Neural cell (in vitro differentiated cells): Measurements from ENCODE around the gene TLN1. TPM values are rescaled to one million over a fixed set of nuclear protein-coding genes. Genes with fewer than 3 reads are reported as not detected.

Experiments
- H2AFZ ChIP-seq: fragments of 200-600, 300-800 bp; sonication (generic), shearing (Covaris generic); 2 replicates; pipeline ENCODE4 v1.6.0; 2014; ENCODE audit warnings: low read depth, mild to moderate bottlenecking, antibody characterized with exemption, low read length, moderate library complexity
- H3F3A ChIP-seq: fragments of 200-600 bp; shearing (Covaris generic); 2 replicates; pipeline ENCODE4 v1.6.1; 2016; ENCODE audit warnings: mild to moderate bottlenecking, moderate library complexity, mixed read lengths, antibody characterized with exemption, low read length; ENCODE audit not compliant: insufficient read depth, poor library complexity, severe bottlenecking
- H3K27ac ChIP-seq: fragments of 200-600, 300-800 bp; sonication (generic), shearing (Covaris generic); 2 replicates; pipeline ENCODE4 v1.5.1; 2014; ENCODE audit warnings: mild to moderate bottlenecking, low read length, moderate library complexity
- H3K27me3 ChIP-seq: fragments of 300-800, 200-600 bp; sonication (generic), shearing (Covaris generic); 2 replicates; pipeline ENCODE4 v1.6.0; 2014; ENCODE audit warnings: mild to moderate bottlenecking, low read depth, low read length, moderate library complexity; ENCODE audit not compliant: insufficient read depth
- H3K36me3 ChIP-seq: fragments of 300-800, 200-600 bp; sonication (generic), shearing (Covaris generic); 2 replicates; pipeline ENCODE4 v1.5.1; 2014; ENCODE audit warnings: mild to moderate bottlenecking, antibody characterized with exemption, low read length, moderate library complexity; ENCODE audit not compliant: insufficient read depth
- H3K4me2 ChIP-seq: fragments of 300-800, 200-600 bp; sonication (generic), shearing (Covaris generic); 2 replicates; pipeline ENCODE4 v1.6.0; 2014; ENCODE audit warnings: mild to moderate bottlenecking, low read length
- H3K4me3 ChIP-seq: fragments of 300-800, 200-600 bp; sonication (generic), shearing (Covaris generic); 2 replicates; pipeline ENCODE4 v1.5.1; 2014; ENCODE audit warnings: mild to moderate bottlenecking, low read length, moderate library complexity
- H3K79me2 ChIP-seq: fragments of 200-600 bp; shearing (Covaris generic); replicated peaks from 2 replicates; pipeline ENCODE4 v1.6.0; 2014; ENCODE audit warnings: mild to moderate bottlenecking, low read length, moderate library complexity; ENCODE audit not compliant: insufficient read depth
- H3K9ac ChIP-seq: fragments of 300-800, 200-600 bp; sonication (generic), shearing (Covaris generic); 2 replicates; pipeline ENCODE4 v1.6.1; 2016; ENCODE audit warnings: mild to moderate bottlenecking, low read length, mixed read lengths
- H3K9me2 ChIP-seq: fragments of 200-600 bp; shearing (Covaris generic); 2 replicates; pipeline ENCODE4 v1.6.1; 2016; ENCODE audit warnings: mild to moderate bottlenecking, low read length, mixed read lengths; ENCODE audit not compliant: insufficient read depth
- H3K9me3 ChIP-seq: fragments of 200-600, 300-800 bp; sonication (generic), shearing (Covaris generic); 2 replicates; pipeline ENCODE4 v1.6.1; 2016; ENCODE audit warnings: mild to moderate bottlenecking, mixed run types, low read length, moderate library complexity, mixed read lengths
- H4K20me1 ChIP-seq: fragments of 200-600 bp; shearing (Covaris generic); 2 replicates; pipeline ENCODE4 v1.6.1; 2016; ENCODE audit warnings: mild to moderate bottlenecking, mixed run types; ENCODE audit not compliant: insufficient read depth
- CTCF ChIP-seq: fragments of 450-650 bp; IDR thresholded peaks from 2 replicates; pipeline ENCODE4 v1.5.1; 2014; ENCODE audit warnings: antibody characterized with exemption, mild to moderate bottlenecking, moderate library complexity; ENCODE audit not compliant: poor library complexity, severe bottlenecking
- EP300 ChIP-seq: fragments of 450-650 bp; conservative IDR thresholded peaks from 2 replicates; pipeline ENCODE4 v1.6.1; 2014; ENCODE audit warnings: antibody characterized with exemption, mild to moderate bottlenecking, moderate library complexity; ENCODE audit not compliant: poor library complexity, severe bottlenecking
- EZH2 ChIP-seq: fragments of 200-600, 300-800 bp; shearing (Covaris generic), sonication (generic); IDR thresholded peaks from 2 replicates; pipeline ENCODE4 v1.6.1; 2014; ENCODE audit warnings: antibody characterized with exemption, low read length, borderline replicate concordance, mild to moderate bottlenecking; ENCODE audit not compliant: insufficient read depth, poor library complexity, severe bottlenecking
- MXI1 ChIP-seq: fragments of 450-650 bp; conservative IDR thresholded peaks from 2 replicates; pipeline ENCODE4 v1.6.1; 2014; ENCODE audit warnings: antibody characterized with exemption, mild to moderate bottlenecking; ENCODE audit not compliant: poor library complexity, severe bottlenecking
- POLR2AphosphoS5 ChIP-seq: IDR thresholded peaks from 2 replicates; pipeline ENCODE4 v1.6.1; 2012
- RAD21 ChIP-seq: fragments of 450-650 bp; conservative IDR thresholded peaks from 2 replicates; pipeline ENCODE4 v1.6.1; 2014; ENCODE audit warnings: antibody characterized with exemption, mild to moderate bottlenecking, moderate library complexity
- REST ChIP-seq: IDR thresholded peaks from 2 replicates; pipeline ENCODE4 v1.6.1; 2012; ENCODE audit warnings: borderline replicate concordance
- SMC3 ChIP-seq: fragments of 450-650 bp; conservative IDR thresholded peaks from 2 replicates; pipeline ENCODE4 v1.6.1; 2014; ENCODE audit warnings: antibody characterized with exemption, mild to moderate bottlenecking, moderate library complexity; ENCODE audit not compliant: poor library complexity
- TAF1 ChIP-seq: IDR thresholded peaks from 2 replicates; pipeline ENCODE4 v1.6.1; 2012; ENCODE audit warnings: low read depth
- polyA plus RNA-seq: library from polyadenylated mRNA; depleted of rRNA; stranded (reverse); fragments of >200 nt; gene quantifications from 2 replicates; pipeline ENCODE4 v1.2.3, GENCODE V29; 2014

The TLN1 gene
- polyA plus RNA-seq, 1 donor from 2014 or later, result 7.1 TPM

- Histone ChIP-seq H3K36me3 (no peaks in the 10 kb centered on the region), H3F3A (no peaks in the 10 kb centered on the region), H3K4me2 (no peak overlapping the region), H3K4me3 (no peak overlapping the region), H3K9me2 (no peaks in the 10 kb centered on the region), H3K9ac (peak overlapping the region; percentile 26), H2AFZ (no peak overlapping the region), H3K9me3 (no peaks in the 10 kb centered on the region), H3K27me3 (peaks cover 27% of the 10 kb centered on the region), H4K20me1 (no peaks in the 10 kb centered on the region), H3K79me2 (no peaks in the 10 kb centered on the region), H3K27ac (no peak overlapping the region)
- TF ChIP-seq EZH2, result no peak
- no peak for TF ChIP-seq TAF1
- no peak for TF ChIP-seq REST
- no peak for TF ChIP-seq CTCF
Measured at GRCh38 chr9:35691334-35691650, 40.7 kb downstream of the TLN1 start.

- Histone ChIP-seq H4K20me1 (no peaks in the 10 kb centered on the region), H3K27me3 (peaks cover 27% of the 10 kb centered on the region), H3K4me2 (peak overlapping the region; percentile 19), H3K4me3 (peak overlapping the region; percentile 61), H3K9ac (peak overlapping the region; percentile 26), H2AFZ (no peak overlapping the region), H3K27ac (no peak overlapping the region), H3K79me2 (no peaks in the 10 kb centered on the region), H3K36me3 (no peaks in the 10 kb centered on the region), H3F3A (no peaks in the 10 kb centered on the region), H3K9me3 (no peaks in the 10 kb centered on the region), H3K9me2 (no peaks in the 10 kb centered on the region)
- TF ChIP-seq EZH2, result peak; percentile 61
- TF ChIP-seq MXI1, result no peak
Measured at GRCh38 chr9:35690614-35691333, 41.2 kb downstream of the TLN1 start.

- H4K20me1 ChIP-seq, result no peaks in the 10 kb centered on the region
- peaks cover 27% of the 10 kb centered on the region for H3K27me3 ChIP-seq
- H3K4me2 ChIP-seq, result peak overlapping the region; percentile 19
- H3K9me3 ChIP-seq, result no peaks in the 10 kb centered on the region
- no peaks in the 10 kb centered on the region for H3K9me2 ChIP-seq
- peak overlapping the region; percentile 26 for H3K9ac ChIP-seq
- no peaks in the 10 kb centered on the region for H3F3A ChIP-seq
- no peaks in the 10 kb centered on the region for H3K79me2 ChIP-seq
- peak overlapping the region; percentile 61 for H3K4me3 ChIP-seq
- no peak overlapping the region for H2AFZ ChIP-seq
- no peaks in the 10 kb centered on the region for H3K36me3 ChIP-seq
- TF ChIP-seq TAF1, result no peak
- TF ChIP-seq MXI1, result no peak
- TF ChIP-seq SMC3, result no peak
- TF ChIP-seq RAD21, result no peak
- TF ChIP-seq CTCF, result no peak
- no peak for TF ChIP-seq EZH2
- TF ChIP-seq POLR2AphosphoS5, result no peak
- TF ChIP-seq REST, result no peak
- no peak for TF ChIP-seq EP300
- H3K27ac ChIP-seq, result no peak overlapping the region
Measured at GRCh38 chr9:35690294-35690613, 41.7 kb downstream of the TLN1 start.
